HEK293 (cell line): ENCODE results near the gene BANF2.

Experiments used
- CTCF ChIA-PET: fragments of 350-600 bp; formaldehyde crosslinking; extraction: SDS; loops from one replicate; lab custom pipeline; 2021; ENCODE audit warnings: antibody characterized with exemption; lab: Yijun Ruan, JAX
- POLR2A ChIA-PET: fragments of 300-600 bp; formaldehyde crosslinking; extraction: SDS; loops from one replicate; lab custom pipeline; 2020; ENCODE audit warnings: antibody characterized with exemption, inconsistent platforms; lab: Yijun Ruan, JAX
- H3K27ac ChIP-seq: fragments of 200-500 bp; sonication (Bioruptor generic); 2 replicates; pipeline ENCODE4 v1.5.1; 2014; ENCODE audit warnings: low read depth, low read length, control low read depth, inconsistent platforms; ENCODE audit errors: extremely low read depth
- H3K36me3 ChIP-seq, 2 experiments: fragments of 200-500 bp in 1 of 2; sonication (Bioruptor generic) in 1 of 2; 1 replicate in 1 of 2; 2 replicates in 1 of 2; pipeline ENCODE4 v1.5.1; 2014 to 2017; ENCODE audit warnings: inconsistent platforms in 2 of 2, low read length in 2 of 2; ENCODE audit not compliant: control insufficient read depth in 2 of 2, insufficient read depth in 1 of 2
- H3K4me1 ChIP-seq: fragments of 200-500 bp; sonication (Bioruptor generic); 2 replicates; pipeline ENCODE4 v1.5.1; 2014; ENCODE audit warnings: mild to moderate bottlenecking, low read length, inconsistent platforms; ENCODE audit not compliant: control insufficient read depth, insufficient read depth
- H3K4me3 ChIP-seq: 2 replicates; pipeline ENCODE4 v1.5.1; 2011; ENCODE audit warnings: low read depth, mild to moderate bottlenecking, control low read depth, low read length, moderate library complexity
- H3K9me3 ChIP-seq: fragments of 200-500 bp; sonication (Bioruptor generic); 2 replicates; pipeline ENCODE4 v1.5.1; 2014; ENCODE audit warnings: low read depth, low read length, inconsistent platforms; ENCODE audit not compliant: control insufficient read depth, insufficient read depth
- HOXC10 ChIP-seq: sonication (generic); formaldehyde crosslinking; IDR thresholded peaks from 2 replicates; pipeline ENCODE4 v1.8.1; 2023; ENCODE audit warnings: mild to moderate bottlenecking, missing genetic modification reagents
- KLF1 ChIP-seq: fragments of 450-650 bp; formaldehyde crosslinking; IDR thresholded peaks from 2 replicates; pipeline ENCODE4 v1.5.1; 2016; ENCODE audit warnings: missing biosample characterization, missing genetic modification characterization
- MZF1 ChIP-seq: fragments of 450-650 bp; formaldehyde crosslinking; IDR thresholded peaks from 2 replicates; pipeline ENCODE4 v1.5.1; 2017; ENCODE audit warnings: missing biosample characterization, missing genetic modification characterization, borderline replicate concordance
- SP2 ChIP-seq: fragments of 450-650 bp; formaldehyde crosslinking; IDR thresholded peaks from 2 replicates; pipeline ENCODE4 v1.5.1; 2016; ENCODE audit warnings: missing biosample characterization, missing genetic modification characterization
- ZBTB1 ChIP-seq: fragments of 450-650 bp; formaldehyde crosslinking; IDR thresholded peaks from 2 replicates; pipeline ENCODE4 v1.5.1; 2016; ENCODE audit warnings: missing biosample characterization, missing genetic modification characterization
- ZBTB21 ChIP-seq: fragments of 450-650 bp; formaldehyde crosslinking; IDR thresholded peaks from 2 replicates; pipeline ENCODE4 v1.5.1; 2017; ENCODE audit warnings: missing biosample characterization, missing genetic modification characterization
- ZFP37 ChIP-seq: fragments of 450-650 bp; formaldehyde crosslinking; IDR thresholded peaks from 2 replicates; pipeline ENCODE4 v1.5.1; 2016; ENCODE audit warnings: missing biosample characterization, missing genetic modification characterization
- ZFP69B ChIP-seq: fragments of 450-650 bp; formaldehyde crosslinking; IDR thresholded peaks from 2 replicates; pipeline ENCODE4 v1.5.1; 2016; ENCODE audit warnings: missing biosample characterization, missing genetic modification characterization
- ZNF146 ChIP-seq: fragments of 450-650 bp; formaldehyde crosslinking; IDR thresholded peaks from 2 replicates; pipeline ENCODE4 v1.5.1; 2016; ENCODE audit warnings: missing biosample characterization, missing genetic modification characterization
- ZNF16 ChIP-seq: fragments of 450-650 bp; formaldehyde crosslinking; IDR thresholded peaks from 2 replicates; pipeline ENCODE4 v1.5.1; 2016; ENCODE audit warnings: low read depth, missing biosample characterization, missing genetic modification characterization
- ZNF175 ChIP-seq: fragments of 450-650 bp; formaldehyde crosslinking; IDR thresholded peaks from 2 replicates; pipeline ENCODE4 v1.5.1; 2016; ENCODE audit warnings: missing biosample characterization, missing genetic modification characterization
- ZNF324 ChIP-seq: fragments of 450-650 bp; formaldehyde crosslinking; IDR thresholded peaks from 2 replicates; pipeline ENCODE4 v1.5.1; 2016; ENCODE audit warnings: missing biosample characterization, missing genetic modification characterization
- ZNF391 ChIP-seq: fragments of 450-650 bp; formaldehyde crosslinking; IDR thresholded peaks from 2 replicates; pipeline ENCODE4 v1.5.1; 2016; ENCODE audit warnings: low read depth, missing biosample characterization, missing genetic modification characterization, borderline replicate concordance
- ZNF416 ChIP-seq: fragments of 450-650 bp; formaldehyde crosslinking; IDR thresholded peaks from 2 replicates; pipeline ENCODE4 v1.5.1; 2016; ENCODE audit warnings: missing biosample characterization, missing genetic modification characterization
- ZNF530 ChIP-seq: fragments of 450-650 bp; formaldehyde crosslinking; IDR thresholded peaks from 2 replicates; pipeline ENCODE4 v1.5.1; 2016; ENCODE audit warnings: low read depth, missing biosample characterization, missing genetic modification characterization
- ZNF561 ChIP-seq: fragments of 450-650 bp; IDR thresholded peaks from 2 replicates; pipeline ENCODE4 v1.5.1; 2018; ENCODE audit warnings: missing biosample characterization, missing genetic modification characterization, borderline replicate concordance
- ZNF654 ChIP-seq: fragments of 450-650 bp; formaldehyde crosslinking; IDR thresholded peaks from 2 replicates; pipeline ENCODE4 v1.5.1; 2016; ENCODE audit warnings: low read depth, missing biosample characterization, missing genetic modification characterization
- ZNF670 ChIP-seq: fragments of 450-650 bp; formaldehyde crosslinking; IDR thresholded peaks from 2 replicates; pipeline ENCODE4 v1.5.1; 2016; ENCODE audit warnings: missing biosample characterization, missing genetic modification characterization, low read depth
- ZNF747 ChIP-seq: fragments of 450-650 bp; formaldehyde crosslinking; IDR thresholded peaks from 2 replicates; pipeline ENCODE4 v1.5.1; 2016; ENCODE audit warnings: missing biosample characterization, missing genetic modification characterization
- ZNF830 ChIP-seq: fragments of 450-650 bp; IDR thresholded peaks from 2 replicates; pipeline ENCODE4 v1.5.0; 2018; ENCODE audit warnings: missing biosample characterization, missing genetic modification characterization, low read depth, mild to moderate bottlenecking, moderate library complexity
- ZNF837 ChIP-seq: fragments of 450-650 bp; formaldehyde crosslinking; IDR thresholded peaks from 2 replicates; pipeline ENCODE4 v1.5.1; 2016; ENCODE audit warnings: missing biosample characterization, missing genetic modification characterization
- ZSCAN30 ChIP-seq: fragments of 450-650 bp; IDR thresholded peaks from 2 replicates; pipeline ENCODE4 v1.5.1; 2018; ENCODE audit warnings: missing biosample characterization, mild to moderate bottlenecking, missing genetic modification characterization, moderate library complexity
- ZXDB ChIP-seq: fragments of 450-650 bp; formaldehyde crosslinking; IDR thresholded peaks from 2 replicates; pipeline ENCODE4 v1.5.1; 2016; ENCODE audit warnings: missing biosample characterization, missing genetic modification characterization
- TF ChIP-seq, protein P1 (sequence below): fragments of 450-650 bp; IDR thresholded peaks from 2 replicates; pipeline ENCODE4 v1.5.1; 2018; ENCODE audit warnings: missing biosample characterization, mild to moderate bottlenecking, missing genetic modification characterization
- TF ChIP-seq, protein P2 (sequence below): fragments of 450-650 bp; formaldehyde crosslinking; IDR thresholded peaks from 2 replicates; pipeline ENCODE4 v1.5.1; 2017; ENCODE audit warnings: missing biosample characterization, missing genetic modification characterization
- TF ChIP-seq, protein P3 (sequence below): fragments of 450-650 bp; formaldehyde crosslinking; conservative IDR thresholded peaks from 2 replicates; pipeline ENCODE4 v1.5.1; 2016; ENCODE audit warnings: low read depth, missing biosample characterization, missing genetic modification characterization
- TF ChIP-seq, protein P4 (sequence below): fragments of 450-650 bp; formaldehyde crosslinking; IDR thresholded peaks from 2 replicates; pipeline ENCODE4 v1.5.1; 2016; ENCODE audit warnings: missing biosample characterization, missing genetic modification characterization
- TF ChIP-seq, protein P5 (sequence below): fragments of 450-650 bp; formaldehyde crosslinking; IDR thresholded peaks from 2 replicates; pipeline ENCODE4 v1.5.1; 2016; ENCODE audit warnings: missing biosample characterization, missing genetic modification characterization

BANF2 gene

DNA sequence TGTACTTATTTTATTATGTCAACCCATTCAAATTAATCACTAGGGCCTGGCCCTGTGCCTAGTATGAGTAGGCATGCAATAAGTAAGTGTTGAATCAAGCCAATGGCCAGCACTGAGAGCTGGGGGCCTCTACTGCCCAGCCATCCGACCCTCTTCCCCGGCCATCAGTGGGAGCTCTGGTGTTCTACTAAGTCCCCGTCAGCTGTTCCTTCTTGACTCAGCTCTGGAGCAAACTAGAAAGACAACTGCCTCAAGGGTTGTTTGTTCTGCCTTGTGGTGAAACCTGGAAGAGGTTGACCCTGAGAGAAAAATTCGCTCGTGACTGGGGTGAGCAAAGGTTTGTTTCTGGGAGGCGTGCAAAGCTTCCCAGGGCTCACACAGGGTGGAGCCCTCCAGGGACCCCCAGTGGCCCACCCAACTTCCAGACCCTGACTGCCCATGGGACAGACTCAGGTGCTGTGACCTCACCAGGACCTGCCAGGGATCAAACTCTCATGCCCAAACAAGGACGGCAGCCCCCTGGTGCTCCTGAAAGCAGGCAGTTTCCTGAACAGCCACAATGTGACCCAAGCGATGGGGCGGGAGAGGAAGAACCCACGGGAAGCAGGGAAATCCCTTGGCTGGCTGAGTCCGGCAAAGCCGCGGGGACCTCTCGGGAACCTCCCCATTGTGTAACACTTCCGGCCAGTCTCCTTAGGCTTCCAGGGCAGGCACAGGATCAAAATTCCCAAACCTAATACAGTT, 50.4 kb downstream of the BANF2 start (continued):
- TF ChIP-seq, protein P1, sequence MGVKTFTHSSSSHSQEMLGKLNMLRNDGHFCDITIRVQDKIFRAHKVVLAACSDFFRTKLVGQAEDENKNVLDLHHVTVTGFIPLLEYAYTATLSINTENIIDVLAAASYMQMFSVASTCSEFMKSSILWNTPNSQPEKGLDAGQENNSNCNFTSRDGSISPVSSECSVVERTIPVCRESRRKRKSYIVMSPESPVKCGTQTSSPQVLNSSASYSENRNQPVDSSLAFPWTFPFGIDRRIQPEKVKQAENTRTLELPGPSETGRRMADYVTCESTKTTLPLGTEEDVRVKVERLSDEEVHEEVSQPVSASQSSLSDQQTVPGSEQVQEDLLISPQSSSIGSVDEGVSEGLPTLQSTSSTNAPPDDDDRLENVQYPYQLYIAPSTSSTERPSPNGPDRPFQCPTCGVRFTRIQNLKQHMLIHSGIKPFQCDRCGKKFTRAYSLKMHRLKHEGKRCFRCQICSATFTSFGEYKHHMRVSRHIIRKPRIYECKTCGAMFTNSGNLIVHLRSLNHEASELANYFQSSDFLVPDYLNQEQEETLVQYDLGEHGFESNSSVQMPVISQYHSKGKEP = no peak
- TF ChIP-seq SP2 (no peak), ZNF16 (tag by site-specific recombination) (no peak), HOXC10 (CRISPR knock-in tag) (no peak)

DNA sequence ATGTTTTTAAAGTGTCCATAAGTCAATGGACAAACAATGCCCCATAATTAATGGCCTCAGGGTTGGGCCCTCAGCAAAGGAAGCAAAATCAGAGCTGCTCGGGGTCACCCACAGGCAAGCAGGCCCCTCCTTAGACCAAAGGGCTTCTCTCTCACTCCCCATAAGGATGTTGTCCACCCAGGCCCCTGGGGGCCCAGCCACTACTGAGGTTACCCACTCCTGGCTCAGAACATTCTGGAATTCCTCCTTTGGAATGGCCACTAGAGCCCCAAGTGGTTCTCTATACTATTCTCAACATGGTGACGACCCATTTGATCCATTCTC, 50.9 kb downstream of the BANF2 start:
- Histone ChIP-seq H3K9me3 (no peaks in the 10 kb centered on the region), H3K4me3 (no peak overlapping the region), H3K4me1 (no peaks in the 10 kb centered on the region), H3K27ac (no peak overlapping the region), H3K36me3 (no peaks in the 10 kb centered on the region)
- TF ChIP-seq, protein P2, sequence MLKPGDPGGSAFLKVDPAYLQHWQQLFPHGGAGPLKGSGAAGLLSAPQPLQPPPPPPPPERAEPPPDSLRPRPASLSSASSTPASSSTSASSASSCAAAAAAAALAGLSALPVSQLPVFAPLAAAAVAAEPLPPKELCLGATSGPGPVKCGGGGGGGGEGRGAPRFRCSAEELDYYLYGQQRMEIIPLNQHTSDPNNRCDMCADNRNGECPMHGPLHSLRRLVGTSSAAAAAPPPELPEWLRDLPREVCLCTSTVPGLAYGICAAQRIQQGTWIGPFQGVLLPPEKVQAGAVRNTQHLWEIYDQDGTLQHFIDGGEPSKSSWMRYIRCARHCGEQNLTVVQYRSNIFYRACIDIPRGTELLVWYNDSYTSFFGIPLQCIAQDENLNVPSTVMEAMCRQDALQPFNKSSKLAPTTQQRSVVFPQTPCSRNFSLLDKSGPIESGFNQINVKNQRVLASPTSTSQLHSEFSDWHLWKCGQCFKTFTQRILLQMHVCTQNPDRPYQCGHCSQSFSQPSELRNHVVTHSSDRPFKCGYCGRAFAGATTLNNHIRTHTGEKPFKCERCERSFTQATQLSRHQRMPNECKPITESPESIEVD (tag by site-specific recombination) = no peak
- no peak for TF ChIP-seq ZBTB21 (tag by site-specific recombination)
- no peak for TF ChIP-seq ZFP37 (tag by site-specific recombination)
- no peak for TF ChIP-seq ZNF324 (tag by site-specific recombination)
- no peak for TF ChIP-seq ZNF391
- no peak for TF ChIP-seq ZNF670 (tag by site-specific recombination)
- TF ChIP-seq ZBTB1 (tag by site-specific recombination) = no peak
- TF ChIP-seq, protein P3, sequence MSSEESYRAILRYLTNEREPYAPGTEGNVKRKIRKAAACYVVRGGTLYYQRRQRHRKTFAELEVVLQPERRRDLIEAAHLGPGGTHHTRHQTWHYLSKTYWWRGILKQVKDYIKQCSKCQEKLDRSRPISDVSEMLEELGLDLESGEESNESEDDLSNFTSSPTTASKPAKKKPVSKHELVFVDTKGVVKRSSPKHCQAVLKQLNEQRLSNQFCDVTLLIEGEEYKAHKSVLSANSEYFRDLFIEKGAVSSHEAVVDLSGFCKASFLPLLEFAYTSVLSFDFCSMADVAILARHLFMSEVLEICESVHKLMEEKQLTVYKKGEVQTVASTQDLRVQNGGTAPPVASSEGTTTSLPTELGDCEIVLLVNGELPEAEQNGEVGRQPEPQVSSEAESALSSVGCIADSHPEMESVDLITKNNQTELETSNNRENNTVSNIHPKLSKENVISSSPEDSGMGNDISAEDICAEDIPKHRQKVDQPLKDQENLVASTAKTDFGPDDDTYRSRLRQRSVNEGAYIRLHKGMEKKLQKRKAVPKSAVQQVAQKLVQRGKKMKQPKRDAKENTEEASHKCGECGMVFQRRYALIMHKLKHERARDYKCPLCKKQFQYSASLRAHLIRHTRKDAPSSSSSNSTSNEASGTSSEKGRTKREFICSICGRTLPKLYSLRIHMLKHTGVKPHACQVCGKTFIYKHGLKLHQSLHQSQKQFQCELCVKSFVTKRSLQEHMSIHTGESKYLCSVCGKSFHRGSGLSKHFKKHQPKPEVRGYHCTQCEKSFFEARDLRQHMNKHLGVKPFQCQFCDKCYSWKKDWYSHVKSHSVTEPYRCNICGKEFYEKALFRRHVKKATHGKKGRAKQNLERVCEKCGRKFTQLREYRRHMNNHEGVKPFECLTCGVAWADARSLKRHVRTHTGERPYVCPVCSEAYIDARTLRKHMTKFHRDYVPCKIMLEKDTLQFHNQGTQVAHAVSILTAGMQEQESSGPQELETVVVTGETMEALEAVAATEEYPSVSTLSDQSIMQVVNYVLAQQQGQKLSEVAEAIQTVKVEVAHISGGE (tag by site-specific recombination) = no peak
- no peak for TF ChIP-seq ZNF416
- no peak for TF ChIP-seq ZSCAN30 (tag by site-specific recombination)
- no peak for TF ChIP-seq MZF1 (tag by site-specific recombination)
- TF ChIP-seq ZNF747 (tag by site-specific recombination) = no peak
- no peak for TF ChIP-seq ZXDB
- ChIA-PET CTCF (interaction anchor here (0.6 kb wide), 1 partner anchor 74 kb away, joined by 3 read pairs; no protein-coding TSS in a partner anchor), POLR2A (no interaction called here)

DNA sequence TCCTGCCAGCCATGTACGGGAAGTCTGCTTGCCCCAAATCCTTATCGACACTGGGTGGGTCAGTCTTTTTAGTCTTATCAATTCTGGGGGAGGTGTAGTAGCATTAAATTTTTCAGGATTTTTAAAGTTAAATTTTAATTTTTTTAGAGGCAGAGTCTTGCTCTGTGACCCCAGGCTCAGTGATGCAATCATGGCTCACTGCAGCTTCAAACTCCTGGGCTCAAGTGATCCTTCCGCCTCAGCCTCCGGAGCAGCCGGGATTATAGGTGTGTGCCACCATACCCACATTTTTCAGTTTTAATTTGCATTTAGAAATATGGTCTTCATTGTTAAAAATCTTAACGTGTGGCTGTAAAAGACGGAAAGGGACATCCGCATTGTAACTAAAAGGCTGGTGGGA, 51.9 kb downstream of the BANF2 start:
- no peak overlapping the region for H3K27ac ChIP-seq
- no peak overlapping the region for H3K4me3 ChIP-seq
- H3K4me1 ChIP-seq = no peaks in the 10 kb centered on the region
- H3K9me3 ChIP-seq = no peaks in the 10 kb centered on the region
- CTCF ChIA-PET = no interaction called here
- POLR2A ChIA-PET = interaction anchor here (0.6 kb wide), 1 partner anchor 34 kb away, joined by 4 read pairs; no protein-coding TSS in a partner anchor
- H3K36me3 ChIP-seq = no peaks in the 10 kb centered on the region
- TF ChIP-seq KLF1 (tag by site-specific recombination) = no peak
- TF ChIP-seq, protein P4, sequence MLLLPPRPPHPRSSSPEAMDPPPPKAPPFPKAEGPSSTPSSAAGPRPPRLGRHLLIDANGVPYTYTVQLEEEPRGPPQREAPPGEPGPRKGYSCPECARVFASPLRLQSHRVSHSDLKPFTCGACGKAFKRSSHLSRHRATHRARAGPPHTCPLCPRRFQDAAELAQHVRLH (tag by site-specific recombination) = no peak
- TF ChIP-seq ZNF530 (tag by site-specific recombination) = no peak
- no peak for TF ChIP-seq ZNF561 (tag by site-specific recombination)
- TF ChIP-seq, protein P5, sequence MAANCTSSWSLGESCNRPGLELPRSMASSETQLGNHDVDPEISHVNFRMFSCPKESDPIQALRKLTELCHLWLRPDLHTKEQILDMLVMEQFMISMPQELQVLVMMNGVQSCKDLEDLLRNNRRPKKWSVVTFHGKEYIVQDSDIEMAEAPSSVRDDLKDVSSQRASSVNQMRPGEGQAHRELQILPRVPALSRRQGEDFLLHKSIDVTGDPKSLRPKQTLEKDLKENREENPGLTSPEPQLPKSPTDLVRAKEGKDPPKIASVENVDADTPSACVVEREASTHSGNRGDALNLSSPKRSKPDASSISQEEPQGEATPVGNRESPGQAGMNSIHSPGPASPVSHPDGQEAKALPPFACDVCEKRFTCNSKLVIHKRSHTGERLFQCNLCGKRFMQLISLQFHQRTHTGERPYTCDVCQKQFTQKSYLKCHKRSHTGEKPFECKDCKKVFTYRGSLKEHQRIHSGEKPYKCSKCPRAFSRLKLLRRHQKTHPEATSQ (tag by site-specific recombination) = no peak
- TF ChIP-seq ZNF837 (tag by site-specific recombination) = no peak
- TF ChIP-seq ZFP69B (tag by site-specific recombination) = no peak
- no peak for TF ChIP-seq ZNF175 (tag by site-specific recombination)
- TF ChIP-seq ZNF146 (tag by site-specific recombination) = no peak
- TF ChIP-seq ZNF830 (tag by site-specific recombination) = no peak
- TF ChIP-seq ZNF654 (tag by site-specific recombination) = no peak
